ENCODE data around the gene ANKRD11.
A peak's percentile ranks its signal among the peaks of the same experiment; 100 is the strongest.
"Not testable (repeated sequence)": the region's sequence is repeated elsewhere in the genome, so short reads cannot be mapped to it uniquely, and the experiment has no call there.

ANKRD11 gene

DNA sequence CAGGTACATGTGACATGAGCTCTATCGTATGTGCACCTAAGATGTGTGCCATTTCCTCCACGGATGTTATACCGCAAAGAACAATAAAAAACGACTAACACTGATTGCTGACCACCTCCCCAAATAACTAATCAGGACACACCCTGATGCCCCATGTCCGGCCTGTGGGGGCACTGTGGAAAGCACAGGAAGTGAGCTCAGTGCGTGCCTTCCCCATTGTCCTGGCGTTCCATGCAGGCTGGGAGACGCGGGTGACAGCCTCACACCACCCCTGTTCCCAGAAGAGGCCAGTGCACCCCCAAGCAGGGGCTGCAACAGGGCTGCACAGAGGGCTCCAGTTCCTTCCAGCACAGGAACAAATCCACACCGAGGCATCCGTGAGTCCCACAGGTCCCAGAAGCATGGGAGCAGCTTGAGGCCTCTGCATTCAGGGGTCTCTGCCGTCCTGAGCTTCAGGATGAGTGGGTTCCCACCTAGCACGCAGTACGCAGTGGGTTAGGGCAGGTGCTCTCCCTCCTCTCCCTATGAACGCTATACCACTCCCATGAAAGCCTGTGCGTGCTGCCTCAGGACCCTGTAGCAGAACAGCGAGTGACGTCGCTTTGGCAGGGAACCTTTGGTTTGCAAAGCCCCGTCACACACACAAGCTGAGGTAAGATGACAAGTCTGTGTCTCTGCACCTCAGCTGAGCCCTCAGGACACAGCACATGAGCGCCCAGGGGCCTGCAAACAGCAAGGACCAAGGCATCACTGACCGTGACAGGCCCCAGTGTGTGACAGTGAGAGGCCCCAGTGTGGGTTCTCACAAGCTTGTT is 155.2 kb downstream of the ANKRD11 start:
- Histone ChIP-seq H3K36me3 (replicated peaks in 1 of 2; ENCODE audit: control insufficient read depth in 2 of 2, insufficient read depth in 2 of 2, low read length in 2 of 2) (peaks cover 0 to 6% of the 10 kb centered on the region in 2 donors), H2BK120ac (ENCODE audit: low read depth, low read length) (no peak overlapping the region), H3K9ac (ENCODE audit: low read depth, low read length, poor library complexity) (peak overlapping the region; percentile 57), H2AFZ (ENCODE audit: low read length) (no peak overlapping the region), H3K9me3 (replicated peaks in 1 of 2; ENCODE audit: control insufficient read depth in 2 of 2, insufficient read depth in 1 of 2, low read depth in 1 of 2, low read length in 2 of 2) (no peaks in the 10 kb centered on the region), H3K4me3 (ENCODE audit: low read length in 2 of 2) (no peak overlapping the region), H3K4me2 (ENCODE audit: insufficient read depth, low read length, poor library complexity, severe bottlenecking) (no peak overlapping the region), H3K27me3 (ENCODE audit: control insufficient read depth in 3 of 3, insufficient read depth in 3 of 3, low read depth in 1 of 3, low read length in 3 of 3) (no peaks in the 10 kb centered on the region), H2BK15ac (ENCODE audit: low read length) (no peak overlapping the region), H3K4me1 (ENCODE audit: control insufficient read depth in 2 of 2, insufficient read depth in 1 of 2, low read depth in 1 of 2, low read length in 2 of 2) (peaks cover 25 to 38% of the 10 kb centered on the region in 2 donors), H3K79me1 (ENCODE audit: low read depth, low read length) (peaks cover 22% of the 10 kb centered on the region), H3K18ac (ENCODE audit: low read length) (peak overlapping the region; percentile 62), H3K27ac (replicated peaks; ENCODE audit: low read length) (no peak overlapping the region), H4K91ac (ENCODE audit: low read depth, low read length, poor library complexity) (no peak overlapping the region), H3K4ac (ENCODE audit: low read length) (no peak overlapping the region), H3K14ac (ENCODE audit: low read length) (peak overlapping the region; percentile 76), H2BK5ac (ENCODE audit: low read length) (no peak overlapping the region), H2AK5ac (ENCODE audit: low read depth, low read length) (no peak overlapping the region), H4K8ac (ENCODE audit: low read depth, low read length) (no peak overlapping the region), H3K23ac (ENCODE audit: low read depth, low read length, poor library complexity) (peak overlapping the region; percentile 71), H2BK12ac (ENCODE audit: low read length) (peak overlapping the region; percentile 43)
- WGBS, 2 donors (ENCODE audit: extremely low coverage in 2 of 2, insufficient read length in 2 of 2, insufficient replicate concordance in 1 of 2) = no CpG with 5 or more reads among the region's 22 CpGs
- DNase-seq (ENCODE audit: low spot score) = no peak

DNA sequence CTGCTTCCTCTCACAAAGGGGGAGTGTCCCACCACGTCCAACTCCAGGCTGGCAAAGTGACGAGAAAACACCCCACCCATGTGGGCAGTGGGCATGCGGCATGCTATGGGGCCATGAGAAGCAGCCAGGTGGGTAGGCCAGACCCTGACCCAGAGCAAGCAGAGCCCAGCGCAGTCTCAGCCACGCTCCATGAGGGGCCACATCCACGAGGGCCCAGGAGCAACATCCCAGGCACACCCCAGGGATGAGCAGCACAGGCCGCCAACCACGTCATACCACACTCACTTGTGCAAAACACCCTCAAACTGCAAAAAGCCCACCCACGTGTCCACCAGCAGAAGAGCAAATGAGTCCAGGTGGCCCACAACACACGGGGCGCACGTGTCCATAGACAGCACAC is 155.9 kb downstream of the ANKRD11 start:
- Histone ChIP-seq H3K36me3 (replicated peaks in 1 of 2; ENCODE audit: control insufficient read depth in 2 of 2, insufficient read depth in 2 of 2, low read length in 2 of 2) (peaks cover 0 to 5% of the 10 kb centered on the region in 2 donors), H3K9ac (ENCODE audit: low read depth, low read length, poor library complexity) (peak overlapping the region; percentile 66), H3K4ac (ENCODE audit: low read length) (no peak overlapping the region), H2BK12ac (ENCODE audit: low read length) (peak overlapping the region; percentile 43), H2BK5ac (ENCODE audit: low read length) (no peak overlapping the region), H3K9me3 (replicated peaks in 1 of 2; ENCODE audit: control insufficient read depth in 2 of 2, insufficient read depth in 1 of 2, low read depth in 1 of 2, low read length in 2 of 2) (no peaks in the 10 kb centered on the region), H3K4me1 (ENCODE audit: control insufficient read depth in 2 of 2, insufficient read depth in 1 of 2, low read depth in 1 of 2, low read length in 2 of 2) (peaks cover 27 to 38% of the 10 kb centered on the region in 2 donors), H3K18ac (ENCODE audit: low read length) (peak overlapping the region; percentile 48), H3K27ac (replicated peaks; ENCODE audit: low read length) (no peak overlapping the region), H3K23ac (ENCODE audit: low read depth, low read length, poor library complexity) (peak overlapping the region; percentile 69), H3K14ac (ENCODE audit: low read length) (no peak overlapping the region), H2AK5ac (ENCODE audit: low read depth, low read length) (no peak overlapping the region), H3K4me3 (ENCODE audit: low read length in 2 of 2) (no peak overlapping the region), H3K4me2 (ENCODE audit: insufficient read depth, low read length, poor library complexity, severe bottlenecking) (no peak overlapping the region), H2BK120ac (ENCODE audit: low read depth, low read length) (peak overlapping the region; percentile 61), H2AFZ (ENCODE audit: low read length) (no peak overlapping the region), H4K8ac (ENCODE audit: low read depth, low read length) (no peak overlapping the region), H2BK15ac (ENCODE audit: low read length) (no peak overlapping the region), H3K27me3 (ENCODE audit: control insufficient read depth in 3 of 3, insufficient read depth in 3 of 3, low read depth in 1 of 3, low read length in 3 of 3) (no peaks in the 10 kb centered on the region), H3K79me1 (ENCODE audit: low read depth, low read length) (peaks cover 21% of the 10 kb centered on the region), H4K91ac (ENCODE audit: low read depth, low read length, poor library complexity) (peak overlapping the region; percentile 50)
- no CpG with 5 or more reads among the region's 12 CpGs for WGBS, 2 donors (ENCODE audit: extremely low coverage in 2 of 2, insufficient read length in 2 of 2, insufficient replicate concordance in 1 of 2)
- no peak for DNase-seq (ENCODE audit: low spot score)

DNA sequence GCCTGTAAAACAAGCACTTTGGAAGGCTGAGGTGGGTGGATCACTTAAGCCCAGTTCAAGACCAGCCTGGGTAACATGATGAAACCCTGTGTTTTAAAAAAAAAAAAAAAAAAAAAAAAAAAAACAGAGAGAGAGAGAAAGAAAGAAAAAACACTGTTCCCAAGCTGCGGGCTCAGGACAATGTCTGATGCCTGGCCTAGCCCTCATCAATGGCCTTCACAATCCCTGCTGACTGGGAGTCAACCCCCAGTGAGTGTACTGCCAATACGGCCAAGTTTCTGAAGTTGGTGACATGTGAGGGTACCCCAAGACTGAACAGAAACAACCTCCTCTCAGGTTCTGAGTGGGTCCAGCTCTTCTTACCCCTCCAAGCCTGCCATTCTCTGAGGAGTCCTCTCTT is 156.3 kb downstream of the ANKRD11 start:
- Histone ChIP-seq H4K91ac (ENCODE audit: low read depth, low read length, poor library complexity) (no peak overlapping the region), H3K23ac (ENCODE audit: low read depth, low read length, poor library complexity) (no peak overlapping the region), H3K9me3 (replicated peaks in 1 of 2; ENCODE audit: control insufficient read depth in 2 of 2, insufficient read depth in 1 of 2, low read depth in 1 of 2, low read length in 2 of 2) (no peaks in the 10 kb centered on the region), H3K36me3 (replicated peaks in 1 of 2; ENCODE audit: control insufficient read depth in 2 of 2, insufficient read depth in 2 of 2, low read length in 2 of 2) (peaks cover 0 to 8% of the 10 kb centered on the region in 2 donors), H3K4me2 (ENCODE audit: insufficient read depth, low read length, poor library complexity, severe bottlenecking) (no peak overlapping the region), H3K4me3 (ENCODE audit: low read length in 2 of 2) (no peak overlapping the region), H3K79me1 (ENCODE audit: low read depth, low read length) (peaks cover 21% of the 10 kb centered on the region), H4K8ac (ENCODE audit: low read depth, low read length) (no peak overlapping the region), H3K4me1 (ENCODE audit: control insufficient read depth in 2 of 2, insufficient read depth in 1 of 2, low read depth in 1 of 2, low read length in 2 of 2) (peaks cover 27 to 38% of the 10 kb centered on the region in 2 donors), H3K27ac (replicated peaks; ENCODE audit: low read length) (no peak overlapping the region), H2AFZ (ENCODE audit: low read length) (no peak overlapping the region), H3K18ac (ENCODE audit: low read length) (peak overlapping the region; percentile 72), H3K14ac (ENCODE audit: low read length) (no peak overlapping the region), H2BK120ac (ENCODE audit: low read depth, low read length) (no peak overlapping the region), H3K27me3 (ENCODE audit: control insufficient read depth in 3 of 3, insufficient read depth in 3 of 3, low read depth in 1 of 3, low read length in 3 of 3) (no peaks in the 10 kb centered on the region), H3K4ac (ENCODE audit: low read length) (no peak overlapping the region), H2AK5ac (ENCODE audit: low read depth, low read length) (no peak overlapping the region), H2BK5ac (ENCODE audit: low read length) (no peak overlapping the region), H2BK12ac (ENCODE audit: low read length) (no peak overlapping the region), H2BK15ac (ENCODE audit: low read length) (no peak overlapping the region), H3K9ac (ENCODE audit: low read depth, low read length, poor library complexity) (peak overlapping the region; percentile 66)
- DNase-seq (ENCODE audit: low spot score) = no peak
- no CpG with 5 or more reads among the region's 2 CpGs for WGBS, 2 donors (ENCODE audit: extremely low coverage in 2 of 2, insufficient read length in 2 of 2, insufficient replicate concordance in 1 of 2)

DNA sequence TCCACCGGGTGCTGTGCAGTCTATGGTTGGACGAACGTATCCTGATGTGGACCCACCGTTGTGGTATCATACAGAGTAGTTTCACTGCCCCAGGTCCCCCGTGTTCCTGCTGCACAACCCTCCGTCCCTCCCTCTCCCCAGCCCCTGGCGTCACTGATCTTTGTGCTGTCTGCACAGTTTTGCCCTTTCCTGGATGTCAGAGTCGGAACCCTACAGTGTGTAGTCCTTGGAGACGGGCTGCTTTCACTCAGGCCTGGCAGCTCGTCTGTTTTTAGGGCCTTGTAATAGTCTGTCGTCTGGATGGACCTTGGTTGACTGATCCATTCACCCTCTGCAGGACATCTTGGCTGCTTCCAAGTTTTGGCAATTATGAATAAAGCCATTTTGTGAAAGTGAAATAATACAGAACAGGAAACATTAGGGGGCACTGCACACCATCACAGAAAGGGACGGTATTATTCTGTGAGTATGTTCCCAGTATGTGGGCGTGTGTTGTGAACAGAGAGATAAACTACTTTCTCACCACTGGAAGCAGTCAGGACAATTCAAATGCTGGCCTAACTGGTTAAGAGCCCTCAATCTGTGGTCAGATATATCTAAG is 156.9 kb downstream of the ANKRD11 start:
- H3K4me3 ChIP-seq (ENCODE audit: low read length in 2 of 2); H4K91ac ChIP-seq (ENCODE audit: low read depth, low read length, poor library complexity); H3K23ac ChIP-seq (ENCODE audit: low read depth, low read length, poor library complexity); H2AFZ ChIP-seq (ENCODE audit: low read length); H3K4ac ChIP-seq (ENCODE audit: low read length); H3K27ac ChIP-seq (replicated peaks; ENCODE audit: low read length); DNase-seq (ENCODE audit: low spot score); H3K27me3 ChIP-seq (ENCODE audit: control insufficient read depth in 3 of 3, insufficient read depth in 3 of 3, low read depth in 1 of 3, low read length in 3 of 3); H3K14ac ChIP-seq (ENCODE audit: low read length); H2BK12ac ChIP-seq (ENCODE audit: low read length); H3K9me3 ChIP-seq (replicated peaks in 1 of 2; ENCODE audit: control insufficient read depth in 2 of 2, insufficient read depth in 1 of 2, low read depth in 1 of 2, low read length in 2 of 2); H3K18ac ChIP-seq (ENCODE audit: low read length); H3K4me2 ChIP-seq (ENCODE audit: insufficient read depth, low read length, poor library complexity, severe bottlenecking); H4K8ac ChIP-seq (ENCODE audit: low read depth, low read length); H2BK15ac ChIP-seq (ENCODE audit: low read length); H2AK5ac ChIP-seq (ENCODE audit: low read depth, low read length); H2BK5ac ChIP-seq (ENCODE audit: low read length); H2BK120ac ChIP-seq (ENCODE audit: low read depth, low read length); H3K9ac ChIP-seq (ENCODE audit: low read depth, low read length, poor library complexity): not testable (repeated sequence)
- Histone ChIP-seq H3K36me3 (replicated peaks in 1 of 2; ENCODE audit: control insufficient read depth in 2 of 2, insufficient read depth in 2 of 2, low read length in 2 of 2) (peaks cover 0 to 10% of the 10 kb centered on the region in 2 donors), H3K4me1 (ENCODE audit: control insufficient read depth in 2 of 2, insufficient read depth in 1 of 2, low read depth in 1 of 2, low read length in 2 of 2) (peaks cover 27 to 38% of the 10 kb centered on the region in 2 donors), H3K79me1 (ENCODE audit: low read depth, low read length) (peaks cover 21% of the 10 kb centered on the region)
- no CpG with 5 or more reads among the region's 13 CpGs for WGBS, 2 donors (ENCODE audit: extremely low coverage in 2 of 2, insufficient read length in 2 of 2, insufficient replicate concordance in 1 of 2)
